T-cell (primary cell): ENCODE data around the gene ABCG8. TPM values are rescaled to one million over a fixed set of nuclear protein-coding genes. Genes with fewer than 3 reads are reported as not detected.

Experiments used
- ATAC-seq, 4 experiments: fragments of 200-7000 bp in 3 of 4; fragments of 150-1000 bp in 1 of 4; cut with Tn5 transposase; replicated peaks in 1 of 4; 1 replicate in 3 of 4; 2 replicates in 1 of 4; pipeline ENCODE4 v1.10.0; 2021; ENCODE audit warnings: moderate library complexity in 3 of 4, mild to moderate bottlenecking in 2 of 4, moderate number of reproducible peaks in 1 of 4
- CTCF ChIA-PET, 2 donors: fragments of 300-600 bp; sonication (Branson Sonifier 250); formaldehyde crosslinking; loops; one replicate each; lab custom pipeline; 2022; ENCODE audit warnings: antibody characterized with exemption in 2 of 2; lab: Charles Lee
- POLR2A ChIA-PET, 2 donors: fragments of 300-600 bp; sonication (Branson Sonifier 250); formaldehyde crosslinking; loops; one replicate each; lab custom pipeline; 2022; ENCODE audit warnings: antibody characterized with exemption in 2 of 2; lab: Charles Lee
- DNase-seq, 35 experiments: peaks; one replicate each; pipeline versions ENCODE4 v3.0.0 to v3.0.0-alpha.2; 2013 to 2023
- H3K27ac ChIP-seq: one replicate; pipeline ENCODE4 v1.5.1; 2013; ENCODE audit warnings: low read length
- H3K27me3 ChIP-seq, 2 experiments: replicated peaks in 1 of 2; 1 replicate in 1 of 2; 2 replicates in 1 of 2; pipeline versions ENCODE4 v1.6.1 to v1.7.0; 2013; ENCODE audit warnings: low read length in 1 of 2, mixed read lengths in 1 of 2; ENCODE audit not compliant: control insufficient read depth in 2 of 2, insufficient read depth in 2 of 2; ENCODE audit errors: extremely low read depth in 1 of 2
- H3K36me3 ChIP-seq, 2 donors: 1 replicate in 1 of 2; 2 replicates in 1 of 2; pipeline versions ENCODE4 v1.6.1 to v1.7.0; 2013; ENCODE audit warnings: low read length in 1 of 2; ENCODE audit not compliant: control insufficient read depth in 2 of 2, insufficient read depth in 1 of 2; ENCODE audit errors: extremely low read depth in 1 of 2
- H3K4me1 ChIP-seq, 2 experiments: 1 replicate in 1 of 2; 2 replicates in 1 of 2; pipeline versions ENCODE4 v1.6.1 to v1.7.0; 2013; ENCODE audit warnings: low read length in 2 of 2, mixed read lengths in 1 of 2; ENCODE audit not compliant: insufficient read depth in 2 of 2, control insufficient read depth in 1 of 2; ENCODE audit errors: extremely low read depth in 1 of 2
- H3K4me3 ChIP-seq, 2 donors: 1 replicate in 1 of 2; 2 replicates in 1 of 2; pipeline versions ENCODE4 v1.5.1 to v1.7.0; 2013; ENCODE audit warnings: mild to moderate bottlenecking in 2 of 2, low read length in 1 of 2, moderate library complexity in 1 of 2; ENCODE audit not compliant: control insufficient read depth in 1 of 2; ENCODE audit errors: extremely low read depth in 1 of 2
- H3K9me3 ChIP-seq: 2 replicates; pipeline ENCODE4 v1.7.0; 2013
- H3K27ac Mint-ChIP-seq, 2 donors: one replicate each; pipeline ENCODE4 v1.8.0; 2020 to 2021; ENCODE audit warnings: mild to moderate bottlenecking in 2 of 2, mixed read lengths in 2 of 2
- H3K27me3 Mint-ChIP-seq, 2 donors: one replicate each; pipeline ENCODE4 v1.8.0; 2021 to 2022; ENCODE audit warnings: mixed read lengths in 2 of 2
- H3K36me3 Mint-ChIP-seq: one replicate; pipeline ENCODE4 v1.8.0; 2021; ENCODE audit warnings: mixed read lengths
- H3K4me1 Mint-ChIP-seq, 3 donors: one replicate each; pipeline ENCODE4 v1.8.0; 2020 to 2022; ENCODE audit warnings: mixed read lengths in 3 of 3, mild to moderate bottlenecking in 1 of 3
- H3K4me3 Mint-ChIP-seq, 3 donors: one replicate each; pipeline ENCODE4 v1.8.0; 2020 to 2022; ENCODE audit warnings: mild to moderate bottlenecking in 3 of 3, mixed read lengths in 3 of 3, moderate library complexity in 3 of 3
- H3K9me3 Mint-ChIP-seq, 3 donors: one replicate each; pipeline ENCODE4 v1.8.0; 2020 to 2022; ENCODE audit warnings: mixed read lengths in 3 of 3
- WGBS: methylation state at CpG from one replicate; pipeline ENCODE4 v1.1.5; 2013; ENCODE audit warnings: missing lambda C conversion rate; ENCODE audit not compliant: insufficient coverage; 5-methylcytosine and 5-hydroxymethylcytosine counted together
- total RNA-seq, 35 experiments: library from RNA in 6 of 35; stranded (reverse) in 6 of 35; fragments of 120-200 nt in 1 of 35; gene quantifications; one replicate each; pipeline versions ENCODE4 v1.2.1 to v1.2.4 and lab custom pipeline; 2013 to 2026

ABCG8 gene
- total RNA-seq, 5 donors from 2014 or later (not counting 1 experiment from before 2014, with no cell fraction given), result 0.09 TPM; not detected in 3

- Mint-ChIP-seq H3K9me3 (no peaks in the 10 kb centered on the region), H3K27me3 (peaks cover 40 to 49% of the 10 kb centered on the region in 2 donors), H3K27ac (no peak overlapping the region), H3K4me1 (no peaks in the 10 kb centered on the region), H3K4me3 (no peak overlapping the region), H3K36me3 (no peaks in the 10 kb centered on the region)
- ATAC-seq, result no peak
- CTCF ChIA-PET, result no interaction called here
- H3K4me3 ChIP-seq, result no peak overlapping the region
- POLR2A ChIA-PET, result no interaction called here
- no peaks in the 10 kb centered on the region for H3K4me1 ChIP-seq
- no peak overlapping the region for H3K27ac ChIP-seq
- H3K9me3 ChIP-seq, result no peaks in the 10 kb centered on the region
- H3K36me3 ChIP-seq, result no peaks in the 10 kb centered on the region
- WGBS, result 75% methylated on average over 6 of the region's 10 CpGs
- no peak for DNase-seq
- H3K27me3 ChIP-seq, result peaks cover 0 to 38% of the 10 kb centered on the region in 2 experiments
Observed at GRCh38 chr2:43853141-43854081, 14.6 kb downstream of the ABCG8 start.

GRCh38 chr2:43854671-43855070 is 15.9 kb downstream of the ABCG8 start:
- H3K27me3 Mint-ChIP-seq, result peaks cover 39 to 58% of the 10 kb centered on the region in 2 donors
- Histone ChIP-seq H3K27me3 (peaks cover 0 to 38% of the 10 kb centered on the region in 2 experiments), H3K4me3 (no peak overlapping the region), H3K9me3 (no peaks in the 10 kb centered on the region), H3K4me1 (no peaks in the 10 kb centered on the region), H3K36me3 (no peaks in the 10 kb centered on the region), H3K27ac (no peak overlapping the region)
- H3K9me3 Mint-ChIP-seq, result no peaks in the 10 kb centered on the region
- 86% methylated on average over 2 of the region's 3 CpGs for WGBS
- no peaks in the 10 kb centered on the region for H3K36me3 Mint-ChIP-seq
- POLR2A ChIA-PET, result no interaction called here
- H3K27ac Mint-ChIP-seq, result no peak overlapping the region
- H3K4me3 Mint-ChIP-seq, result no peak overlapping the region
- DNase-seq (no peak), ATAC-seq (no peak)
- no peaks in the 10 kb centered on the region for H3K4me1 Mint-ChIP-seq
- CTCF ChIA-PET, result no interaction called here

- ATAC-seq (no peak), DNase-seq (no peak)
- no peaks in the 10 kb centered on the region for H3K9me3 Mint-ChIP-seq
- H3K4me1 ChIP-seq, result no peaks in the 10 kb centered on the region
- no peak overlapping the region for H3K27ac ChIP-seq
- no peaks in the 10 kb centered on the region for H3K9me3 ChIP-seq
- H3K4me1 Mint-ChIP-seq, result no peaks in the 10 kb centered on the region
- no peak overlapping the region for H3K4me3 Mint-ChIP-seq
- POLR2A ChIA-PET, result no interaction called here
- H3K36me3 Mint-ChIP-seq, result no peaks in the 10 kb centered on the region
- peaks cover 0 to 38% of the 10 kb centered on the region in 2 experiments for H3K27me3 ChIP-seq
- peaks cover 42 to 63% of the 10 kb centered on the region in 2 donors for H3K27me3 Mint-ChIP-seq
- H3K27ac Mint-ChIP-seq, result no peak overlapping the region
- no peaks in the 10 kb centered on the region for H3K36me3 ChIP-seq
- 80% methylated on average over 1 of the region's 2 CpGs for WGBS
- H3K4me3 ChIP-seq, result no peak overlapping the region
- CTCF ChIA-PET, result no interaction called here
Observed at GRCh38 chr2:43855292-43855691, 16.5 kb downstream of the ABCG8 start.

- no peak overlapping the region for H3K4me3 ChIP-seq
- Mint-ChIP-seq H3K27me3 (peaks cover 24 to 29% of the 10 kb centered on the region in 2 donors), H3K36me3 (no peaks in the 10 kb centered on the region)
Observed at GRCh38 chr2:43872151-43872550, 33.4 kb downstream of the ABCG8 start.

GRCh38 chr2:43874776-43875451 is 36.1 kb downstream of the ABCG8 start:
- no peaks in the 10 kb centered on the region for H3K36me3 ChIP-seq
- Mint-ChIP-seq H3K4me1 (peaks cover 4 to 6% (median 6%) of the 10 kb centered on the region in 3 donors), H3K36me3 (no peaks in the 10 kb centered on the region), H3K4me3 (no peak overlapping the region), H3K9me3 (no peaks in the 10 kb centered on the region), H3K27ac (no peak overlapping the region), H3K27me3 (peaks cover 23 to 24% of the 10 kb centered on the region in 2 donors)
- DNase-seq, result no peak
- ATAC-seq, result no peak
- 75% methylated on average over 2 of the region's 11 CpGs for WGBS
- peaks cover 0 to 24% of the 10 kb centered on the region in 2 experiments for H3K27me3 ChIP-seq
- POLR2A ChIA-PET, result no interaction called here
- H3K4me3 ChIP-seq, result no peak overlapping the region
- no peak overlapping the region for H3K27ac ChIP-seq
- CTCF ChIA-PET, result no interaction called here
- no peaks in the 10 kb centered on the region for H3K9me3 ChIP-seq
- H3K4me1 ChIP-seq, result peaks cover 0 to 7% of the 10 kb centered on the region in 2 experiments

More at GRCh38 chr2:43872151-43872550, 33.4 kb downstream of the ABCG8 start:
- Mint-ChIP-seq H3K4me1 (no peaks in the 10 kb centered on the region), H3K4me3 (no peak overlapping the region), H3K27ac (no peak overlapping the region), H3K9me3 (no peaks in the 10 kb centered on the region)
- Histone ChIP-seq H3K4me1 (no peaks in the 10 kb centered on the region), H3K36me3 (no peaks in the 10 kb centered on the region), H3K27ac (no peak overlapping the region), H3K9me3 (no peaks in the 10 kb centered on the region), H3K27me3 (peaks cover 0 to 19% of the 10 kb centered on the region in 2 experiments)
- ChIA-PET CTCF (interaction anchor here in 1 of 2 donors (0.7 kb wide), 1 partner anchor 47 kb away, joined by 3 read pairs; no protein-coding TSS in a partner anchor), POLR2A (no interaction called here)
- DNase-seq, result no peak
- ATAC-seq, result no peak
- 71% methylated on average over 2 of the region's 12 CpGs for WGBS

GRCh38 chr2:43877782-43878464 is 39.2 kb downstream of the ABCG8 start:
- peak in 32 of 35 experiments; percentile 15 to 65 (median 39) for DNase-seq
- 55% methylated on average over 8 of the region's 16 CpGs for WGBS
- no peak overlapping the region for H3K27ac ChIP-seq
- H3K27ac Mint-ChIP-seq, result no peak overlapping the region
- no peaks in the 10 kb centered on the region for H3K9me3 Mint-ChIP-seq
- peak; percentile 68 to 77 (median 72) for ATAC-seq
- peaks cover 0 to 7% of the 10 kb centered on the region in 2 experiments for H3K4me1 ChIP-seq
- CTCF ChIA-PET, result interaction anchor here in 1 of 2 donors (1.2 kb wide), 1 partner anchor 25 kb away, joined by 3 read pairs; no protein-coding TSS in a partner anchor
- POLR2A ChIA-PET, result no interaction called here
- no peak overlapping the region for H3K4me3 Mint-ChIP-seq
- H3K9me3 ChIP-seq, result no peaks in the 10 kb centered on the region
- H3K27me3 Mint-ChIP-seq, result peaks cover 17 to 24% of the 10 kb centered on the region in 2 donors
- no peak overlapping the region for H3K4me3 ChIP-seq
- peaks cover 4 to 6% (median 6%) of the 10 kb centered on the region in 3 donors for H3K4me1 Mint-ChIP-seq
- no peaks in the 10 kb centered on the region for H3K36me3 Mint-ChIP-seq
- peaks cover 0 to 16% of the 10 kb centered on the region in 2 experiments for H3K27me3 ChIP-seq
- H3K36me3 ChIP-seq, result no peaks in the 10 kb centered on the region
